Keratinocyte (primary cell): ENCODE measurements around the gene TSHZ2. TPM values are rescaled to one million over a fixed set of nuclear protein-coding genes. Genes with fewer than 3 reads are reported as not detected.

ENCODE experiments used
- DNase-seq: peaks from one replicate; pipeline ENCODE4 v3.0.0-alpha.2; 2011; ENCODE audit warnings: low read depth, missing footprints, low spot score
- FAIRE-seq: peaks from 2 replicates; lab custom pipeline; 2011; peaks lifted over from hg19 to GRCh38; lab: Jason Lieb, UNC
- H2AFZ ChIP-seq: 2 replicates; pipeline ENCODE4 v1.6.0; 2012; ENCODE audit warnings: low read length, control low read depth, inconsistent platforms; ENCODE audit not compliant: control insufficient read depth
- H3K27ac ChIP-seq: 2 replicates; pipeline ENCODE4 v1.5.1; 2011; ENCODE audit warnings: low read length; ENCODE audit not compliant: control insufficient read depth, insufficient read depth
- H3K27me3 ChIP-seq: 3 replicates; pipeline ENCODE4 v1.6.0; 2011; ENCODE audit warnings: low read length; ENCODE audit not compliant: control insufficient read depth, insufficient read depth; ENCODE audit errors: extremely low read depth
- H3K36me3 ChIP-seq, 2 experiments: 2 replicates in 1 of 2; 3 replicates in 1 of 2; pipeline ENCODE4 v1.5.1; 2011; ENCODE audit warnings: low read length in 2 of 2, mild to moderate bottlenecking in 1 of 2; ENCODE audit not compliant: control insufficient read depth in 2 of 2, insufficient read depth in 2 of 2; ENCODE audit errors: extremely low read depth in 1 of 2
- H3K4me1 ChIP-seq: 3 replicates; pipeline ENCODE4 v1.5.1; 2011; ENCODE audit warnings: low read length; ENCODE audit not compliant: control insufficient read depth, insufficient read depth; ENCODE audit errors: extremely low read depth
- H3K4me2 ChIP-seq: 3 replicates; pipeline ENCODE4 v1.6.0; 2011; ENCODE audit warnings: low read depth, low read length; ENCODE audit not compliant: control insufficient read depth, insufficient read depth; ENCODE audit errors: extremely low read depth
- H3K4me3 ChIP-seq, 3 experiments: fragments of 200-600 bp in 1 of 3; sonication (generic) in 1 of 3; 2 replicates in 2 of 3; 3 replicates in 1 of 3; pipeline ENCODE4 v1.5.1; 2011 to 2016; ENCODE audit warnings: low read length in 3 of 3, mild to moderate bottlenecking in 3 of 3, control low read depth in 2 of 3, inconsistent platforms in 1 of 3, low read depth in 1 of 3, mixed read lengths in 1 of 3, mixed run types in 1 of 3, moderate library complexity in 1 of 3; ENCODE audit not compliant: control insufficient read depth in 2 of 3, insufficient read depth in 2 of 3; ENCODE audit errors: extremely low read depth in 1 of 3
- H3K79me2 ChIP-seq: 2 replicates; pipeline ENCODE4 v1.6.0; 2012; ENCODE audit warnings: low read length; ENCODE audit not compliant: control insufficient read depth, insufficient read depth
- H3K9ac ChIP-seq: 3 replicates; pipeline ENCODE4 v1.6.0; 2011; ENCODE audit warnings: low read length; ENCODE audit not compliant: control insufficient read depth, insufficient read depth; ENCODE audit errors: extremely low read depth
- H3K9me1 ChIP-seq: 3 replicates; pipeline ENCODE4 v1.6.0; 2011; ENCODE audit warnings: low read length; ENCODE audit not compliant: control insufficient read depth, insufficient read depth; ENCODE audit errors: extremely low read depth
- H3K9me3 ChIP-seq: 2 replicates; pipeline ENCODE4 v1.5.1; 2012; ENCODE audit warnings: low read depth, low read length; ENCODE audit not compliant: control insufficient read depth
- H4K20me1 ChIP-seq: 3 replicates; pipeline ENCODE4 v1.6.0; 2011; ENCODE audit warnings: low read length; ENCODE audit not compliant: control insufficient read depth, insufficient read depth; ENCODE audit errors: extremely low read depth
- CTCF ChIP-seq, 3 experiments: IDR thresholded peaks in 1 of 3; conservative IDR thresholded peaks in 1 of 3; optimal IDR thresholded peaks in 1 of 3; 2 replicates in 2 of 3; 3 replicates in 1 of 3; pipeline versions ENCODE3 to v1.5.1; 2011; ENCODE audit warnings: low read length in 3 of 3, mild to moderate bottlenecking in 3 of 3, moderate library complexity in 2 of 3, control low read depth in 1 of 3, inconsistent platforms in 1 of 3; ENCODE audit not compliant: insufficient read depth in 2 of 3; ENCODE audit errors: extremely low read depth in 1 of 3
- EZH2 ChIP-seq: IDR thresholded peaks from one replicate; pipeline ENCODE4 v1.6.1; 2012; ENCODE audit warnings: inconsistent platforms, mild to moderate bottlenecking, low read length, moderate library complexity
- dilution Hi-C: fragments of 300-500 bp; cut with MboI; formaldehyde crosslinking; loops from one replicate; pipeline ENCODE4 v1.7.0; 2020; ENCODE audit warnings: low sequenced_read_pairs; ENCODE audit not compliant: extremely low pct_ligation_motif_present
- polyA plus RNA-seq, 5 experiments: library from polyadenylated mRNA; depleted of rRNA in 3 of 5; stranded (reverse) in 3 of 5; stranded (forward) in 1 of 5; unstranded in 1 of 5; fragments of >200 nt; gene quantifications; 1 replicate in 1 of 5; 2 replicates in 3 of 5; 3 replicates in 1 of 5; pipeline versions ENCODE4 v1.2.1 to v1.2.3, GENCODE V29; 2011 to 2012; ENCODE audit warnings: missing spikeins in 2 of 5, low read depth in 1 of 5, low replicate concordance in 1 of 5

TSHZ2 gene
- polyA plus RNA-seq, 1 donor (not counting 4 experiments of a cell fraction or from before 2014, with no cell fraction given): 1.1 TPM

- H2AFZ ChIP-seq: no peak overlapping the region
- H3K9me1 ChIP-seq: no peaks in the 10 kb centered on the region
- no peak overlapping the region for H3K9ac ChIP-seq
- no peaks in the 10 kb centered on the region for H3K9me3 ChIP-seq
- no peaks in the 10 kb centered on the region for H4K20me1 ChIP-seq
- H3K79me2 ChIP-seq: no peaks in the 10 kb centered on the region
- H3K4me1 ChIP-seq: peaks cover 3% of the 10 kb centered on the region
- no peak for FAIRE-seq
- no peak for TF ChIP-seq EZH2
- no peak for TF ChIP-seq CTCF (optimal IDR thresholded peaks at IDR 0.05 in 1 of 3, IDR thresholded peaks at IDR 0.05 in 1 of 3, conservative IDR thresholded peaks at IDR 0.05 in 1 of 3; ENCODE audit: extremely low read depth in 1 of 3, insufficient read depth in 2 of 3, low read length in 3 of 3)
- H3K4me2 ChIP-seq: no peak overlapping the region
- no peak overlapping the region for H3K27ac ChIP-seq
- no peak overlapping the region for H3K4me3 ChIP-seq
- no peak for DNase-seq
- dilution Hi-C loops: no loop called here
- peaks cover 15% of the 10 kb centered on the region for H3K27me3 ChIP-seq
- H3K36me3 ChIP-seq: no peaks in the 10 kb centered on the region
Observed at GRCh38 chr20:53216478-53216855, 244.3 kb downstream of the TSHZ2 start.

- DNase-seq (no peak), FAIRE-seq (no peak)
- Histone ChIP-seq H3K4me1 (peaks cover 3% of the 10 kb centered on the region), H3K36me3 (no peaks in the 10 kb centered on the region), H3K4me2 (no peak overlapping the region), H3K9me1 (no peaks in the 10 kb centered on the region), H3K27ac (no peak overlapping the region), H3K9me3 (no peaks in the 10 kb centered on the region), H3K9ac (no peak overlapping the region), H3K79me2 (no peaks in the 10 kb centered on the region), H3K4me3 (no peak overlapping the region), H2AFZ (no peak overlapping the region), H3K27me3 (peaks cover 15% of the 10 kb centered on the region), H4K20me1 (no peaks in the 10 kb centered on the region)
- dilution Hi-C loops: no loop called here
- TF ChIP-seq CTCF (optimal IDR thresholded peaks at IDR 0.05 in 1 of 3, IDR thresholded peaks at IDR 0.05 in 1 of 3, conservative IDR thresholded peaks at IDR 0.05 in 1 of 3; ENCODE audit: extremely low read depth in 1 of 3, insufficient read depth in 2 of 3, low read length in 3 of 3) (peak; percentile 65 to 97 (median 84)), EZH2 (peak; percentile 38)
Observed at GRCh38 chr20:53216856-53217576, 244.9 kb downstream of the TSHZ2 start.
